Vagina (tissue), 2 donors: ENCODE data around the gene RABGAP1L.

Experiments used
- CTCF ChIP-seq, 3 experiments: fragments of 450-650 bp in 2 of 3; fragments of 200-600 bp in 1 of 3; sonication (generic) in 1 of 3; IDR thresholded peaks; one replicate each; pipeline ENCODE4 v1.5.1; 2017 to 2019; ENCODE audit warnings: antibody characterized with exemption in 3 of 3, mild to moderate bottlenecking in 2 of 3, moderate library complexity in 2 of 3
- POLR2A ChIP-seq, 2 donors: fragments of 450-650 bp; IDR thresholded peaks; one replicate each; pipeline ENCODE4 v1.6.1; 2017; ENCODE audit warnings: antibody characterized with exemption in 2 of 2, mild to moderate bottlenecking in 2 of 2, moderate library complexity in 2 of 2
- POLR2AphosphoS5 ChIP-seq, 2 donors: sonication (generic); formaldehyde crosslinking; IDR thresholded peaks; one replicate each; pipeline ENCODE4 v1.9.0; 2017; ENCODE audit warnings: antibody characterized with exemption in 2 of 2, mild to moderate bottlenecking in 2 of 2, low read depth in 1 of 2; ENCODE audit not compliant: insufficient read depth in 1 of 2

GRCh38 chr1:174198202-174198601, 38.9 kb downstream of the RABGAP1L start:
- TF ChIP-seq POLR2A (IDR thresholded peaks at IDR 0.05) = no peak
- no peak for TF ChIP-seq CTCF (IDR thresholded peaks at IDR 0.05)
- TF ChIP-seq POLR2AphosphoS5 (IDR thresholded peaks at IDR 0.05; ENCODE audit: insufficient read depth in 1 of 2, low read depth in 1 of 2) = no peak
